NCI-H748 (cell line): Measurements from ENCODE around the gene CES5A.
"Not testable (repeated sequence)": the region's sequence is repeated elsewhere in the genome, so short reads cannot be mapped to it uniquely, and the experiment has no call there.

Experiments
- DNase-seq: peaks from one replicate; lab custom pipeline; 2025; ENCODE audit not compliant: unreplicated experiment; lab: John Stamatoyannopoulos, UW

CES5A gene

DNA sequence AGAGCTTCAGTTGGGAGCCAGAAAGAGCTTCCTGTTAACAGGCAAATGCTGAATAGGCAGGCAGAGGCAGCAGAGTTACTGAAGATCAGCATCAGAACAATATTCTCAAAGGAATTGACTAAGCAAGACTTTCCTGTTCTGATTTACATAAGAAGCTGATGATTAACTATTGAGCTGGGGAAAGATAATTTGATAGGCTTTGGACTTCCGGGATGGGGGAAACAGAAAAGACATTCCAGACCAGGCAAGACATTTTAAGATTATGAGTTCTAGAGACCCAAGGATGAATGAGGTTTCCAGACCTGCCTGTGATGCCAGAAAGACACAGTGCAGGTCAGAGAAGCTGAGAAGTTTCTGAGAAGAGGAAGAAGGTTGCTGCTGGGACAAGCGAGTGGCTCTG, at the start of gene CES5A:
TSS of gene CES5A (minus strand) at position 101 of the 400 bp plus-strand sequence. CDS start 152 bp downstream, outside the sequence.
- DNase-seq: no peak

GRCh38 chr16:55922662-55923061, 47.5 kb upstream of the CES5A start:
- no peak for DNase-seq

- no peak for DNase-seq
Observed at GRCh38 chr16:55917373-55918160, 42.4 kb upstream of the CES5A start.

GRCh38 chr16:55915096-55915827, 40.1 kb upstream of the CES5A start:
- no peak for DNase-seq

GRCh38 chr16:55914383-55914782, 39.2 kb upstream of the CES5A start:
- DNase-seq: no peak

- DNase-seq: no peak
Observed at GRCh38 chr16:55913716-55914115, 38.5 kb upstream of the CES5A start.

DNA sequence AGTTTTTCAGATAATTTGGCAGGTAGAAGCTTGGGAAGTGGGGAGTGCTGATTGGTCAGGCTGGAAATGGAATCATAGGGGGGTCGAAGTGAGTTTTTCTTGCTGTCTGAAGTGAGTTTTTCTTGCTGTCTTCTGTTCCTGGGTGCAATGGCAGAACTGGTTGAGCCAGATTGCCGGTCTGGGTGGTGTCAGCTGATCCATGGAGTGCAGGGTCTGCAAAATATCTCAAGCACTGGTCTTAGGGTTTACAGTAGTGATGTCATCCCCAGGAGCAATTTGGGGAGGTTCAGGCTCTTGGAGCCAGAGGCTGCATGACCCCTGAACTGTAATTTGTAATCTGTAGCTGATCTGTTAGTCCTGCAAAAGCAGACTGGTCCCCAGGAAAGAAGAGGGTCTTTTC, 37.9 kb upstream of the CES5A start:
- DNase-seq: not testable (repeated sequence)

- DNase-seq: peak; percentile 45
Observed at GRCh38 chr16:55912022-55912421, 36.8 kb upstream of the CES5A start.

DNA sequence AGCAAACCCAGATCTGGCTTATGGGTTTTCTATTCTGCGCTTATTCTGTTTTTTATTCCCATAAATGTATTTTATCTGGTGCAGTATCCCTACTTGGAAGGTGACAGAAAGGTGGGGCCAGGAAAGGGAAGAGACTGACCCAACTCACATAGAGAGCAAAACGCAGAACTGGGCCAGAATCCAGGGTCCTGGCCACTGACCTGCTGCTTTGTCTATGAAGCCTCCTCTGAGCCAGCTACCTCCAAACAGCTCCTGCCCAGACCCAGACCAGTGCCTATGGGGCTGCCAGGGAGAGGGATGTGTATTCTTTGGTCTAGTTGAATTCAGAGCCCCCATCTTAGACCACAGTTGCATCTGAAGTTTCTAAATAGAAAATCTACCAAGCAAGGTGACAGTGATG, 36.4 kb upstream of the CES5A start:
- DNase-seq: no peak

- DNase-seq: no peak
Observed at GRCh38 chr16:55909876-55910275, 34.7 kb upstream of the CES5A start.

DNA sequence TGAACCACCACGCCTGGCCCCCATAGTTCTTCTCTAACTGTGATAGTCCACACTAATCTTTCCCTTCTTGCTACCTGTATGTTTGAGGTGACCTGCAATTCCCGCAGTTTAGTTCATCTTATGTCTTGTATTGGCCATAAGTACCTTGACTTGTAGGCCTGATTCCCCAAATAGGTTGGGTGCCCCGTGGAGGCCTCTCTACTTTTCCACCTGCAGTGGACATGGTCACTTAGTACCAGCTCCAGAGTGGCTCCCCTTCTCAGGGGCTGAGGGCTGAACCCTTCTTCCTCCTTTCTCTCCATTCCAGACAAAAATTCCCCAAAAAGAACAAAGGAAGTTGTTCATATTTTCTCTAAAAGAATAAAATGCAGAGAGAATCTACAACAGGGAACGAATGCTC, 33.5 kb upstream of the CES5A start:
- no peak for DNase-seq

DNA sequence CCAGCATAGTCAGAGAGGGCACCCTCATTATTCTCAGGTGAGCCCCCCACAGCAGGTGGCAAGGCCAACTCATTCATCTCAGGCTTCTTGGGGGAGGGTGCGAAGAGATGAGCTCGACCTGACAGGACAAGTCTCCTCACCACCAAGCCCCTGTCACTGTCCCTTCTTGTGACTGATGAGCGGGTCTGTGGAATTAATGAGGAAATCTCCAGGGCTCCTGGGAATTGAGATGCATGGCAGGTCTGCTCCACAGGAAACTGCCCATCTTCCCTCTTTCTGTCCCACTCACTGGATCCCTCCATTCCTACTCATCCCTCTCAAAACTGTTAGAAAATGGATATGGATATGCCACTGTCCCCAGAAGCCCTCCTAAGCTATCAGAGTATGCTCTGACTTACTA, 32.5 kb upstream of the CES5A start:
- no peak for DNase-seq

DNA sequence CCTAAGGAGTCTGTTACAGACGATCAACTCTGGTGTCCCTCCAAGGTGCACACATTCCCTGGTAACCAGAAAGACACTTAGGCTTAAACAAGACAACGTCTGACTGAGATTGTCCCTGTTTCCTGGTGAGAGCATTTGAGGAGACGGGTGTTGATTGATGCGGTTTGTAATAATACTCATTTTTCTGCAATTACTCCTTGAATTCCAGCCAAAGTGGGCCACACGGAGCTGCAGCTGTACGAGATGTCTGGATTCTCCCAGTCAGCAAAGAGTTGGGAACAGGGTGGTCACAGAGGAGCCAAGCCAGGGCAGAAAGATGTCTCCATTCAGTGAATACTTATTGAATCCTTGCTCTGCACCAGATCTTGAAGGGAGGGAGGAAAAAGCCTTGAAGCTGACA, 30.9 kb upstream of the CES5A start:
- no peak for DNase-seq

DNA sequence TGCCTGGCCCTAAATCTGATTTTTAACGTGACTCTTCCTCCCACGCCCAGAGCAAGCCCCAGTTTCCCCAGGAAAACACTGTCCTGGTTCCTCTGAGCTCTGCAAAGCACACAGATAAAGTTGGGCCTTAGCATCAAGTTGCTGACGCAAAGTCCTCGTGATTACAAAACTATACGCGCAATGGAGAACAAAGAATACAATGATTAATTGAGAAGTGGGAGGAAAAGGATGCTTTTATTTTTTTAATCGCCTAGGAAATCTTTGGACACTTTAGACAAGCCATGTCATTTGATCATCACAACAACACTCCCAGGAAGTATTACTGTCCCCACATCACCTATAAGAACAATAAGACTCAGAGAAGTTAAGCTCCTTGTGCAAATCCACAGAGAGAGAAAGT, 30.5 kb upstream of the CES5A start:
- DNase-seq: no peak

DNA sequence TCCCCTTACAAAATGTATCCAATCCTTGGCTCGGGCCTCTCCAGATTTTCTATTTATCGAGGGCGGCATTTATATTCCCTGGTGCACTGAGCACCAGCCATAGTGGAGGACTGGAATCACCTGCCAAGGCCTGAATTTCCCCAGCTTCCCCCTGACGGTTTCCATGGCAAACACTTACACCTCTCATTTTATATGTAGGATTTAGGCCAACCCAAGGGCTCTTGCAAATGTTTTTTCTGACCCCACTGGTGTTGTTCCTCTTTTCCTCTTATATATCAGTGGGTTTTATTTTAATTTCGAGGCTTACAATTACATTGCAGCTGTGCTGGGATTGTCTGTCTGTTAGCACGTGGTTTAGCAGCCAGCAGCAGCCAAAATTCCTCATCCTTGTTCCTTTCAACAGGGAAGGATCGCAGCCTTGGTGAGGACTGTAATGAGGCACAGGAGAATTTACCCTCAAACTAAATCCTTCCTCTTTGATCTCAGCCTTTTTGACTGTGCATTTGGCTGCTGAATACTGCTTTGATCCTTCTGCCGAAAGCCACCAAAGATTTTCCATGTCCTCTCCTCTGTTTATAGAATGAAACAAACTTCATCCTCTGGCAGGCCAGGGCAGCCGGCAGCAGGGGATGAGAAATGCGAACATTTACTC, 26.5 kb upstream of the CES5A start:
- DNase-seq: no peak

- no peak for DNase-seq
Observed at GRCh38 chr16:55900616-55901393, 25.6 kb upstream of the CES5A start.

- DNase-seq: no peak
Observed at GRCh38 chr16:55899857-55900256, 24.7 kb upstream of the CES5A start.

GRCh38 chr16:55898592-55898991, 23.4 kb upstream of the CES5A start:
- DNase-seq: no peak

- DNase-seq: no peak
Observed at GRCh38 chr16:55892821-55893220, 17.6 kb upstream of the CES5A start.

DNA sequence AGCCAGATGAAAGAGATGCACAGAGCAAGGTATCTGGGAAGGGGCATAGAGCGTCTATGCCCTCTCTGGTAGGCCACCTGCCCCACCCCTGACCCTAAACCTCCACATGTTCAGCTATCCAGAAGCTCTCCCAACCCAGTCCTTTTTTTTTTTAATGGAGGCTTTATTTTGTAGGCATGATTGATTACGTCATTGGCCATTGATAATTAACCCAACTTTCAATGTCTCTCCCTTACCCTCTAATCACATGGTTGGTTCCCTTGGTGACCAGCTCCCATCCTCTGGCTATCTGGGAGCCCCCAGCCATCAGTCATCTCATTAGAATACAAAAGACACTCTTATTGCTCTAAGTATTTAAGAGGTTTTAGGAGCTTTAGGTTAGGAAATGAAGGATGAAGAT, 14.3 kb upstream of the CES5A start:
- DNase-seq: no peak

DNA sequence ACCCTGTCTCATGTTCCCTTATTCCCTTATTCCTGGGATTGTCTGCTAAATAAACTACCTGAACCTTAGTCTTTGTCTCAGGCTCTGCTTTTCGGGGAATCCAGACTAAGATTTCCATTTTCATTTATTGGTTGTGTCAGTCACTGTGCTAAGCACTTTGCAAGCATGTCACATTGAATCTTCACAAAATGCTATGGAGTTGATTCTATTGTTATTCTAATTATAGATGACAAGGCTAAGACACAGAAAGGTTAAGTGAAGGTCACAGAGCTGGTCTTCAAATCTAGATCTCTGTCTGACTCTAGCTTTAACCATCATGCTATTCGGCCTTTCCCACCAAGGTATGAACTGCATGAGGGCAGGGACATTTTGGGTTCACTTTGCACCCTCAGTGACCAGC, 13.4 kb upstream of the CES5A start:
- no peak for DNase-seq
